Kidney glomerular epithelial cell (primary cell): ENCODE measurements around the gene RARG.
"Not testable (repeated sequence)": the region's sequence is repeated elsewhere in the genome, so short reads cannot be mapped to it uniquely, and the experiment has no call there.

Experiments
- DNase-seq: peaks from one replicate; lab custom pipeline; 2025; lab: John Stamatoyannopoulos, UW

RARG gene

DNA sequence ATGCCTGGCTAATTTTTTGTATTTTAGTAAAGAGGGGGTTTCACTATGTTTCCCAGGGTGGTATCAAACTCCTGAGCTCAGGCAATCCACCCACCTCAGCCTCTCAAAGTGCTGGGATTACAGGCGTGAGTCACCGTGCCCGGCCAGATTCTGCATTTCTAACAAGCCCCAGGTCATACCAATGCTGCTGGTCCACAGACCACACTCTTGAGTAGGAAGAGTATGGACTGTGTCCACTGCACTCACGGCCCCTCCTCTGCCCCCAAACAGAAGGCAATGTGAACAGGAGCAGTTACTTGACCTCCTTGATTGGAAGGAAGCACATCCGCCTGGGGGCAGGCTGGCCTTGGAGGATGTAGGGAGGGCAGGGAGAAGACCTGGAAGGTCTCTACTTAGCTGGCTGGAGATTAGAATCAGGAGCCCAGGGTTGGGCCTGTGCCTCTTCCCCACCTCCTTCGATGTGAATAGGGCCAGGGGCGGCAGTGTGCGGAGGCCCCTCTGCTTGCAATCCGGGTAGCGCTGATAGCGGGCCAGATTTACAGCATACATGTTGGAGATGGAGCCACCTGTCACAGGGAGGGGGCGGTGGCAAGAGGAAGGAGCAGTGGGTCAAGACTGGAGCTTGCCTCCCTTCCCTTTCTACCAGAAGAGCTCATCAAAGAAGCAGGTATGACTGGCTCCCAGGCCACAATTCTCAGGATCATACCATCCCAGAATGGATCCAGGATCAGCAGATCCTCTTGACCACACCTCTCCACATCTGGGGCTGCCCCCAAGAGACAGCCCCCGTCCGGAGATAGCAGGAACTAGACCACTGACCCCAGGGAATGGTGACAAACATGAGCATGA is 60.9 kb downstream of the RARG start:
- no peak for DNase-seq

DNA sequence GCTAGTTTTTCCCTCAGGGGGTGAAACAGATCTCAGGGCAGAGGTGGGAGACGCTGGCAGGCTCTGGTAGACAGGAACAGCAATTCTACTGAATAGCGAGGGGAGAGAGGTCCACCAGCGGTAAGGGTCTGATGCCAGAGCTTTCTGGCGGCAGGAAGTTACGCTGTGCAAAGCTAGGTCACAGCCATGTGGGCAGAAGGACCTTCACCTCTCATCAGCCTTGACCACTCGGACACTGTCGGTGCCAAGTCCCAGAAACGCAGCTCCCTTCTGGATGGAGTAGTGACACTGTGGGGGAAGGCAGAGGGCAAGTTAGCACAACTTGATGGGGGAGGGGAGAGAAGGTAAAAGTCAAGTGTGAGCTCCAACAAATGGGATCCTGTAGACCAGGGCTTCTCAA is 61.8 kb downstream of the RARG start:
- DNase-seq = no peak

DNA sequence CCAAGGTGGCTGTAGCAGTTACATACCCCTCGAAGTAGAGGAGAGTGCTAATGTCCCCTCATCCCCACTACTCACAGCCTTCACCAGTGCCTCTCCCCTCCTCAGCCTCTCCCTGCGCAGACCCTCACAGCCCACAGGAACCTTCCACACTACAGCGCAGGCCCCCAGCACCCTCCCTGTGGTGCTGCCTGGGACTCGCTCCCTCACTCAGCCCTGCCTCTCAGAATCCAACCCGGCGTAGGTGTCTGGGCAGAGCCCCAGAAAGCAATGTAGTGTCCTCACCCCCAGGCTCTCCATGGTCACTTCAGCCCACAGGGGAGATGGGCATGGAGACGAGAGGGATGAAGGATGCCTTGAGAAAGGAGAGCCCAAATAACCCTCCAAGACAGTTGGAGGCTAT is 62.4 kb downstream of the RARG start:
- no peak for DNase-seq

DNA sequence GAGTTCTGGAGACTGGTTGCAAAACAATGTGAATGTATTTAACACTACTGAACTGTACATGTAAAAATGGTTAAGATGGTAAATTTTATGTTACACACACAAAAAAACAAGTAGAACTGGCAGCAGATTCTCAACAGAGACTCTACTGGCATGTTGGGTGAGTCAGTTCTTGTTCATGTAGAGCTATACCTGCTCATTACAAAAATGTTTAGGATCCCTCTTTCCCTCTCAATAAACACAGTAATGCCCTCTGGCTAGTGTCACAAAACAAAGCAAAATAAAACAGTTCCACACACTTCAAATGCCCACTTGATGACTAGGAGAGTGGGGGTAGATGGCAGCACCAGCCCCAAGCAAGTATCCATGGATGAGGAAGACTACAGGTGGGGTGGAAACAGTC is 65.2 kb downstream of the RARG start:
- DNase-seq = no peak

DNA sequence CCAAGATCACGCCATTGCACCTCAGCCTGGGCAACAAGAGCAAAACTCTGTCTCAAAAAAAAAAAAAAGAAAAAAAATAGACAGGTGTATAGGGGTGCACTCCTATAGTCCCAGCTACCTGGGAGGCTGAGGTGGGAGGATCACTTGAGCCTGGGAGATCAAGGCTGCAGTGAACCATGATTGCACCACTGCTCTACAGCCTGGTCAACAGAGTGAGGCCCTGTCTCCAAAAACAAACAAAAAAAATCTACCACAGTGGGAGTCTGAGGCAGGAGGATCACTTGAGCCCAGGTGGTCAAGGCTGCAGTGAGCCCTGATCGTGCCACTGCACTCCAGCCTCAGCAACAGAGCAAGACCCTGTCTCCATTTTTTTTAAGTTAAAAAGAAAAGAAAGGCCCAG is 69.0 kb downstream of the RARG start:
- not testable (repeated sequence) for DNase-seq

DNA sequence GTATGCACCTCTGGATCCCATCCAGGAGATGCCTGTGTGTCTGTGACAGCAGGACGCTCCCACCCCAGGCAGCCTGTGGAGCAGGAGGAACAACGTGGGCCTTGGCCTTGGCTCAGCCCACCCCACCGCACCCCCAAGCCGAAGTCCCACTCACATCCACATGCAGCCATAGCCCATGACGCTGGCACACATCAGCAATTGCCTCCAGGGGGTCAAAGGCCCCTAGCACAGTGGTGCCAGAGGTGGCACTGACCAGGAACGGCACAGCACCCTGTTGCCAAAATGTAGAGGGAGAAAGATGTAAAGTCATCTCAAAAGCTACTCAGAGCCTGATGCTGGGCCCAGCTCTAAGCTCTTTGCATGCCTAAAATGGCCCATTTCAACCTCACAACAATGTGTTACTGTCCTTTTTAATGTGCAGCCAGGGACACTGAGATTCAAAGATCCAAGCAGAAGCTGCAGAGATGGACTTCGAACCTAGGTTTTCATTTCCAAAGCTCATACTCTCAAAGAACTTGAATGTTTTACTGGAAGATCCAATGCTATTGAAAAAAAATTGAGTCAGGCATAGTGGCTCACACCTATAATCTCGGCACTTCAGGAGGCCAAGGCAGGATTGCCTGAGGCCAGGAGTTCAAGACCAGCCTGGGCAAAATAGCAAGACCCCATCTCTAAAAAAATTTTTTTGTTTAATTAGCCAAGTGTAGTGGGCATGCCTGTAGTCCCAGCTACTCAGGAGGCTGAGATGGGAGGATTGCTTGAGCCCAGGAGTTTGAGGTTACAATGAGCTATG is 70.7 kb downstream of the RARG start:
- no peak for DNase-seq

DNA sequence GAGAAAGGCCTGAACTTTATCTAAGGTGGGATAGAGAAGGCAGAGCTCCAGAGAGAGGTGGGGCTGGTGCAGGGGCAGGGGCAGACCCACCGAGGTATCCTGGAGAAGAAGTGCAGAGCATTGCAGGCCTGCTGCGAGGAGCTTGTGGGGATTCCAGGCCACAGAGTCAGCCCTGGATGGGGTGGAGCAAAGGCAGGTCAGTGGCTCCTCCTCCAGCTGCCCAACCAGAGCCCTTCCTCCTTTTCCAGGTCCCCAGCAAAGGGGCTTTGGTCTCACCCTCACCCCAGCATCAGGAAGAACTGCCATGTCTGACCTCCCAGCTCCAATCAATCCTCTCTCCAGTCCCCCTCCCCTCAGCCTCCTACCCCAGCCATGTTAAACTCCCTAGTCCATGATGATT is 71.3 kb downstream of the RARG start:
- no peak for DNase-seq
